ENCODE data around the gene IL4R. TPM values are rescaled to one million over a fixed set of nuclear protein-coding genes. Genes with fewer than 3 reads are reported as not detected.

IL4R gene
- total RNA-seq, 1 experiment from 2014 or later: 28.9 TPM

DNA sequence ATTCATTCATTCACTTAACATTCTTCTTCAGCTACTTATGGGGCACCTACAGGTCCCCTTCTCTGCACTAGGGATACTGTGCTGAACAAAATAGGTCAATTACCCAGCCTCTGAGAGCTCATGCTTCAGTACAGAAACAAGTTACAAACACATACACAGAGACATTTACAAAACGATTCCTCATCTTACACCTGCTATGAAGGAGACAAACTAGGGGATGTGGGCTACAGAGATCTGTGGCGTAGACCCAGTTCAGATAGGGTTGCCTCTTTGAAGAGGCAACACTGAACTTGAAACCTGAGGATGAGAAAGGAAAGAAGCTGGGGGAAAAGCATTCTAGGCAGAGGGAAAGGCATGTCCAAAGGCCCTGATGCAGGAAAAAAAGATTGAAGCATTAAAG, 93.4 kb downstream of the IL4R start:
- ATAC-seq (no peak), DNase-seq (ENCODE audit: low read depth, low spot score) (no peak)
- Histone ChIP-seq H3K27me3 (ENCODE audit: control insufficient read depth, insufficient read depth, low read length) (no peaks in the 10 kb centered on the region; the same call in 1 of the 2 replicates), H3K9me3 (ENCODE audit: control insufficient read depth, insufficient read depth, low read depth, low read length) (no peaks in the 10 kb centered on the region), H3K4me3 (ENCODE audit: low read depth in 2 of 2, low read length in 2 of 2) (no peak overlapping the region), H3K27ac (ENCODE audit: low read length) (no peak overlapping the region), H3K36me3 (ENCODE audit: control insufficient read depth, insufficient read depth, low read length) (no peaks in the 10 kb centered on the region), H3K4me1 (ENCODE audit: control insufficient read depth, insufficient read depth, low read length) (no peaks in the 10 kb centered on the region)
- in situ Hi-C loops (cut with HindIII; ENCODE audit: low pct_unique_long_range_greater_than_20kb, low sequenced_read_pairs): no loop called here
- intact Hi-C loops (cut with micrococcal nuclease; ENCODE audit: unreplicated experiment): no loop called here
- BruUV-seq (replicated peaks): no TSS peak
- POLR2A ChIA-PET: interaction anchor here (0.7 kb wide), 1 partner anchor 516 kb away, joined by 3 read pairs; no protein-coding TSS in a partner anchor
- TF ChIP-seq, protein P1, sequence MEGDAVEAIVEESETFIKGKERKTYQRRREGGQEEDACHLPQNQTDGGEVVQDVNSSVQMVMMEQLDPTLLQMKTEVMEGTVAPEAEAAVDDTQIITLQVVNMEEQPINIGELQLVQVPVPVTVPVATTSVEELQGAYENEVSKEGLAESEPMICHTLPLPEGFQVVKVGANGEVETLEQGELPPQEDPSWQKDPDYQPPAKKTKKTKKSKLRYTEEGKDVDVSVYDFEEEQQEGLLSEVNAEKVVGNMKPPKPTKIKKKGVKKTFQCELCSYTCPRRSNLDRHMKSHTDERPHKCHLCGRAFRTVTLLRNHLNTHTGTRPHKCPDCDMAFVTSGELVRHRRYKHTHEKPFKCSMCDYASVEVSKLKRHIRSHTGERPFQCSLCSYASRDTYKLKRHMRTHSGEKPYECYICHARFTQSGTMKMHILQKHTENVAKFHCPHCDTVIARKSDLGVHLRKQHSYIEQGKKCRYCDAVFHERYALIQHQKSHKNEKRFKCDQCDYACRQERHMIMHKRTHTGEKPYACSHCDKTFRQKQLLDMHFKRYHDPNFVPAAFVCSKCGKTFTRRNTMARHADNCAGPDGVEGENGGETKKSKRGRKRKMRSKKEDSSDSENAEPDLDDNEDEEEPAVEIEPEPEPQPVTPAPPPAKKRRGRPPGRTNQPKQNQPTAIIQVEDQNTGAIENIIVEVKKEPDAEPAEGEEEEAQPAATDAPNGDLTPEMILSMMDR (IDR thresholded peaks at IDR 0.05): no peak
- TF ChIP-seq, protein P2, sequence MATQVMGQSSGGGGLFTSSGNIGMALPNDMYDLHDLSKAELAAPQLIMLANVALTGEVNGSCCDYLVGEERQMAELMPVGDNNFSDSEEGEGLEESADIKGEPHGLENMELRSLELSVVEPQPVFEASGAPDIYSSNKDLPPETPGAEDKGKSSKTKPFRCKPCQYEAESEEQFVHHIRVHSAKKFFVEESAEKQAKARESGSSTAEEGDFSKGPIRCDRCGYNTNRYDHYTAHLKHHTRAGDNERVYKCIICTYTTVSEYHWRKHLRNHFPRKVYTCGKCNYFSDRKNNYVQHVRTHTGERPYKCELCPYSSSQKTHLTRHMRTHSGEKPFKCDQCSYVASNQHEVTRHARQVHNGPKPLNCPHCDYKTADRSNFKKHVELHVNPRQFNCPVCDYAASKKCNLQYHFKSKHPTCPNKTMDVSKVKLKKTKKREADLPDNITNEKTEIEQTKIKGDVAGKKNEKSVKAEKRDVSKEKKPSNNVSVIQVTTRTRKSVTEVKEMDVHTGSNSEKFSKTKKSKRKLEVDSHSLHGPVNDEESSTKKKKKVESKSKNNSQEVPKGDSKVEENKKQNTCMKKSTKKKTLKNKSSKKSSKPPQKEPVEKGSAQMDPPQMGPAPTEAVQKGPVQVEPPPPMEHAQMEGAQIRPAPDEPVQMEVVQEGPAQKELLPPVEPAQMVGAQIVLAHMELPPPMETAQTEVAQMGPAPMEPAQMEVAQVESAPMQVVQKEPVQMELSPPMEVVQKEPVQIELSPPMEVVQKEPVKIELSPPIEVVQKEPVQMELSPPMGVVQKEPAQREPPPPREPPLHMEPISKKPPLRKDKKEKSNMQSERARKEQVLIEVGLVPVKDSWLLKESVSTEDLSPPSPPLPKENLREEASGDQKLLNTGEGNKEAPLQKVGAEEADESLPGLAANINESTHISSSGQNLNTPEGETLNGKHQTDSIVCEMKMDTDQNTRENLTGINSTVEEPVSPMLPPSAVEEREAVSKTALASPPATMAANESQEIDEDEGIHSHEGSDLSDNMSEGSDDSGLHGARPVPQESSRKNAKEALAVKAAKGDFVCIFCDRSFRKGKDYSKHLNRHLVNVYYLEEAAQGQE (IDR thresholded peaks at IDR 0.05; ENCODE audit: insufficient read depth in 1 of 2, low read depth in 2 of 2, low read length in 1 of 2): no peak
- TF ChIP-seq POLR2AphosphoS5 (IDR thresholded peaks at IDR 0.05; ENCODE audit: low read depth, low read length) (no peak), SIN3A (IDR thresholded peaks at IDR 0.05; ENCODE audit: borderline replicate concordance, insufficient read depth, low read depth, low read length) (no peak), TCF7L2 (IDR thresholded peaks at IDR 0.05; ENCODE audit: low read depth, low read length) (no peak)
- CTCF ChIA-PET: no interaction called here

DNA sequence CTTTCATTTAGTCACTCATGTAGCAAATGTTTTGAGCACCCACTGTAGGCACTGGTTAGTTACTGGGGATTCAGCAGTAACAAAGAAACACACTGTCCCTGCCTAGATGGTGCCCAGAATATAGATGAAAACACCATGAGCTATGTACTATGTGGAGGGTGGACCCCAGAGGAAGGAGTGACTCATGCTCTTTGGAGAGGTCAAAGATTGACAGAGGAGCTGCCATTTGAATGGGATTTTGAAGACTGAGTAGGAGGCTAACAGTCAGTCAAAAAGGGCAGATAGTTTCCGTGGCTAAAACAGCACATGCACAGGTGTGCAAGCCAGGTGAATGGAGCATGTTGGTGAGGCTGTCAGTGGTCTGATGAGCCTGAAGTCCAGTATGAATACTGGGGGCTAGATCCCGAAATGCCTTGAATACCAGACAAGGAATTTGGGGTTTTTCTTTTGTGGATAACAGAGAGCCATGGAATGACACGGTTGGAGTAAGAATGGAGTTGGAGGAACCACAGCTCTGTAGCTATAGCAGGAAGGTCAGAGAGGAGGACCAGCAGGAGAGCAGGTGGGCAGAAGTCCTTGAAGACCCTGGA, 94.3 kb downstream of the IL4R start:
- no peak overlapping the region for H3K27ac ChIP-seq (ENCODE audit: low read length)
- TF ChIP-seq, protein P2 (IDR thresholded peaks at IDR 0.05; ENCODE audit: insufficient read depth in 1 of 2, low read depth in 2 of 2, low read length in 1 of 2): no peak
- TF ChIP-seq, protein P1 (IDR thresholded peaks at IDR 0.05): no peak
- TF ChIP-seq POLR2AphosphoS5 (IDR thresholded peaks at IDR 0.05; ENCODE audit: low read depth, low read length) (no peak), SIN3A (IDR thresholded peaks at IDR 0.05; ENCODE audit: borderline replicate concordance, insufficient read depth, low read depth, low read length) (no peak), TCF7L2 (IDR thresholded peaks at IDR 0.05; ENCODE audit: low read depth, low read length) (no peak)
- CTCF ChIA-PET: no interaction called here
- BruUV-seq (replicated peaks): no TSS peak
- H3K4me1 ChIP-seq (ENCODE audit: control insufficient read depth, insufficient read depth, low read length): no peaks in the 10 kb centered on the region
- H3K36me3 ChIP-seq (ENCODE audit: control insufficient read depth, insufficient read depth, low read length): no peaks in the 10 kb centered on the region
- DNase-seq (ENCODE audit: low read depth, low spot score): no peak
- no peaks in the 10 kb centered on the region for H3K9me3 ChIP-seq (ENCODE audit: control insufficient read depth, insufficient read depth, low read depth, low read length)
- no peaks in the 10 kb centered on the region; the same call in none of the 2 replicates for H3K27me3 ChIP-seq (ENCODE audit: control insufficient read depth, insufficient read depth, low read length)
- peak; percentile 43 for ATAC-seq
- in situ Hi-C loops (cut with HindIII; ENCODE audit: low pct_unique_long_range_greater_than_20kb, low sequenced_read_pairs): no loop called here
- intact Hi-C loops (cut with micrococcal nuclease; ENCODE audit: unreplicated experiment): no loop called here
- H3K4me3 ChIP-seq (ENCODE audit: low read depth in 2 of 2, low read length in 2 of 2): no peak overlapping the region
- POLR2A ChIA-PET: no interaction called here

Measured in Panc1 (cell line).